ENCODE data around the gene EFCAB5. TPM values are rescaled to one million over a fixed set of nuclear protein-coding genes. Genes with fewer than 3 reads are reported as not detected.

The EFCAB5 gene
- polyA plus RNA-seq, 1 donor (not counting 4 experiments of a cell fraction or from before 2014, with no cell fraction given) = 0.17 TPM

GRCh38 chr17:29972277-29972676 is 30.8 kb downstream of the EFCAB5 start:
- Histone ChIP-seq H3K9me1 (ENCODE audit: control insufficient read depth, extremely low read depth, insufficient read depth, low read length) (no peaks in the 10 kb centered on the region), H3K9me3 (ENCODE audit: control insufficient read depth, low read depth, low read length) (no peaks in the 10 kb centered on the region), H3K27ac (ENCODE audit: control insufficient read depth, insufficient read depth, low read length) (no peak overlapping the region), H2AFZ (ENCODE audit: control insufficient read depth, low read length) (no peak overlapping the region), H3K36me3 (ENCODE audit: control insufficient read depth in 2 of 2, extremely low read depth in 1 of 2, insufficient read depth in 2 of 2, low read length in 2 of 2) (no peaks in the 10 kb centered on the region), H3K27me3 (ENCODE audit: control insufficient read depth, extremely low read depth, insufficient read depth, low read length) (no peaks in the 10 kb centered on the region), H3K9ac (ENCODE audit: control insufficient read depth, extremely low read depth, insufficient read depth, low read length) (no peak overlapping the region), H3K4me1 (ENCODE audit: control insufficient read depth, extremely low read depth, insufficient read depth, low read length) (no peaks in the 10 kb centered on the region), H4K20me1 (ENCODE audit: control insufficient read depth, extremely low read depth, insufficient read depth, low read length) (no peaks in the 10 kb centered on the region), H3K4me3 (ENCODE audit: control insufficient read depth in 2 of 3, extremely low read depth in 1 of 3, insufficient read depth in 2 of 3, low read depth in 1 of 3, low read length in 3 of 3) (no peak overlapping the region), H3K4me2 (ENCODE audit: control insufficient read depth, extremely low read depth, insufficient read depth, low read depth, low read length) (no peak overlapping the region), H3K79me2 (ENCODE audit: control insufficient read depth, insufficient read depth, low read length) (no peaks in the 10 kb centered on the region)
- FAIRE-seq (no peak), DNase-seq (ENCODE audit: low read depth, low spot score) (no peak)
- no peak for TF ChIP-seq CTCF (optimal IDR thresholded peaks at IDR 0.05 in 1 of 3, IDR thresholded peaks at IDR 0.05 in 1 of 3, conservative IDR thresholded peaks at IDR 0.05 in 1 of 3; ENCODE audit: extremely low read depth in 1 of 3, insufficient read depth in 2 of 3, low read length in 3 of 3)
- no peak for TF ChIP-seq EZH2 (IDR thresholded peaks at IDR 0.05; ENCODE audit: low read length)
- dilution Hi-C loops (cut with MboI; ENCODE audit: extremely low pct_ligation_motif_present, low sequenced_read_pairs) = no loop called here

DNA sequence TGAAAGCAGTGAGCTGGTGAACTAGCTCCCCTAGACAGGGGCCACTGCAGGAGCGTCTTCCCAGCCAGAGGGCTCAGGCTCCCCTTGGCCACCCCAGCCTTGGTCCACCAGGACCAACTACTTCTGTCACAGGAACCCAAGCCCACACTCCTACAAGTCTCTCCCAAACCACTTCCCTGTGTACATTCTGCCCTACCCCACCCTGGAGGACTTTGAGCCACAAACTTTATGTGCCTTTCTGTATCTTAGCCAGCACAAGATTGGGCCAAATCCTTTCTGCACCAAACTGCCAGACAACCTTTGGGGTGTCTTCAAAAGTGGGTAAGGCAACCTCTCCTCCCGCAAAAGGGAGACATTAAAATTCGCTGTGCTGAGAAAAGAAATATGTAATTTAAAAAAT is 31.6 kb downstream of the EFCAB5 start:
- Histone ChIP-seq H3K4me1 (ENCODE audit: control insufficient read depth, extremely low read depth, insufficient read depth, low read length) (no peaks in the 10 kb centered on the region), H3K27me3 (ENCODE audit: control insufficient read depth, extremely low read depth, insufficient read depth, low read length) (no peaks in the 10 kb centered on the region), H3K79me2 (ENCODE audit: control insufficient read depth, insufficient read depth, low read length) (no peaks in the 10 kb centered on the region), H4K20me1 (ENCODE audit: control insufficient read depth, extremely low read depth, insufficient read depth, low read length) (no peaks in the 10 kb centered on the region), H3K9ac (ENCODE audit: control insufficient read depth, extremely low read depth, insufficient read depth, low read length) (no peak overlapping the region), H3K36me3 (ENCODE audit: control insufficient read depth in 2 of 2, extremely low read depth in 1 of 2, insufficient read depth in 2 of 2, low read length in 2 of 2) (no peaks in the 10 kb centered on the region), H3K9me3 (ENCODE audit: control insufficient read depth, low read depth, low read length) (no peaks in the 10 kb centered on the region), H2AFZ (ENCODE audit: control insufficient read depth, low read length) (no peak overlapping the region), H3K4me3 (ENCODE audit: control insufficient read depth in 2 of 3, extremely low read depth in 1 of 3, insufficient read depth in 2 of 3, low read depth in 1 of 3, low read length in 3 of 3) (no peak overlapping the region), H3K9me1 (ENCODE audit: control insufficient read depth, extremely low read depth, insufficient read depth, low read length) (no peaks in the 10 kb centered on the region), H3K4me2 (ENCODE audit: control insufficient read depth, extremely low read depth, insufficient read depth, low read depth, low read length) (no peak overlapping the region), H3K27ac (ENCODE audit: control insufficient read depth, insufficient read depth, low read length) (no peak overlapping the region)
- DNase-seq (ENCODE audit: low read depth, low spot score) (no peak), FAIRE-seq (no peak)
- dilution Hi-C loops (cut with MboI; ENCODE audit: extremely low pct_ligation_motif_present, low sequenced_read_pairs) = no loop called here
- TF ChIP-seq EZH2 (IDR thresholded peaks at IDR 0.05; ENCODE audit: low read length) (no peak), CTCF (optimal IDR thresholded peaks at IDR 0.05 in 1 of 3, IDR thresholded peaks at IDR 0.05 in 1 of 3, conservative IDR thresholded peaks at IDR 0.05 in 1 of 3; ENCODE audit: extremely low read depth in 1 of 3, insufficient read depth in 2 of 3, low read length in 3 of 3) (no peak)

All from keratinocyte (primary cell).